SK-N-SH treated with all-trans-retinoic acid at 6 μM for 48 hours (cell line): ENCODE measurements around the gene PPP2R3B.

Source experiments
- ARNTL ChIP-seq: fragments of 450-650 bp; formaldehyde crosslinking; IDR thresholded peaks from 2 replicates; pipeline ENCODE4 v1.5.0; 2020; ENCODE audit warnings: low read depth, mild to moderate bottlenecking, moderate library complexity, borderline replicate concordance
- RARB ChIP-seq: fragments of 250-450 bp; sonication (Bioruptor Pico); IDR thresholded peaks from 2 replicates; pipeline ENCODE4 v1.8.0; 2021; ENCODE audit warnings: mild to moderate bottlenecking, moderate library complexity
- ZFP3 ChIP-seq: fragments of 250-450 bp; sonication (Bioruptor Pico); IDR thresholded peaks from 2 replicates; pipeline ENCODE4 v1.5.0; 2020; ENCODE audit warnings: mild to moderate bottlenecking, moderate library complexity
- ZNF70 ChIP-seq: fragments of 450-650 bp; formaldehyde crosslinking; IDR thresholded peaks from 2 replicates; pipeline ENCODE4 v1.5.0; 2020; ENCODE audit warnings: mild to moderate bottlenecking, moderate library complexity
- TF ChIP-seq, protein P1 (sequence below): fragments of 250-450 bp; sonication (Bioruptor Pico); IDR thresholded peaks from 2 replicates; pipeline ENCODE4 v1.5.1; 2021; ENCODE audit warnings: mild to moderate bottlenecking, moderate library complexity

DNA sequence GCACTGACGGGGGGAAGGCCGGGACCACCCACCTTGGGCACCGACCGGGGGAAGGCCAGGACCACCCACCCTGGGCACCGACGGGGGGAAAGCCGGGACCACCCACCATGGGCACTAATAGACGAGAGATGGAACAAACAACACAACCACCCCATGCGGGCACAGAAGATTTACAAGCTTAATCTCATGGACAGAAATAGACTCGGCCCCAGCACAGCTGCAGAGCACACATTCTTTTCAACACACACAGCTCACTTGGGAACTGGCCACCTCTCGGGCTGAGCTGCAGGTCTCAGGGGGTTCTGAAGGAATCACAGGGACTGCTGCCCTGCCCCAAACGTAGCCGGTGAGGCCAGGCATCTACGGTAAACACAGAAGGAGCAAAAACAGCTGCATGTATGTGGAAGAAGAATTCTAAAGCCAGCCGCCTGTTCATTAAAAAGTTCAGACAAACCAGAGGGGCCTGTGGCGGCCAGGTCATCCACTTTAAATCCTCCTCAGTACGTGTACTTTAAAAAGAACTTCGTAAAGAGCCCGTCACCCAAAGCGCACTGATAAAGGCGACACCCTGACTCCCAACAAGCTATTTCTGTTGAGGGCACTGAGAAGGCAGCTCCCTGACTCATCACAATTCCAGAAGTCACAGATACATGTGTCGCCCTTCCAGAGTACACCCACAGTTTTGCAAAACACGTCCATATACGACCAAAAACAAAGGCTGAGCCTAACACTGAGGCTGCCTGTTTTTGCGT is 17.7 kb downstream of the PPP2R3B start:
- no peak for TF ChIP-seq RARB (CRISPR knock-in tag)
- no peak for TF ChIP-seq ARNTL
- TF ChIP-seq, protein P1, sequence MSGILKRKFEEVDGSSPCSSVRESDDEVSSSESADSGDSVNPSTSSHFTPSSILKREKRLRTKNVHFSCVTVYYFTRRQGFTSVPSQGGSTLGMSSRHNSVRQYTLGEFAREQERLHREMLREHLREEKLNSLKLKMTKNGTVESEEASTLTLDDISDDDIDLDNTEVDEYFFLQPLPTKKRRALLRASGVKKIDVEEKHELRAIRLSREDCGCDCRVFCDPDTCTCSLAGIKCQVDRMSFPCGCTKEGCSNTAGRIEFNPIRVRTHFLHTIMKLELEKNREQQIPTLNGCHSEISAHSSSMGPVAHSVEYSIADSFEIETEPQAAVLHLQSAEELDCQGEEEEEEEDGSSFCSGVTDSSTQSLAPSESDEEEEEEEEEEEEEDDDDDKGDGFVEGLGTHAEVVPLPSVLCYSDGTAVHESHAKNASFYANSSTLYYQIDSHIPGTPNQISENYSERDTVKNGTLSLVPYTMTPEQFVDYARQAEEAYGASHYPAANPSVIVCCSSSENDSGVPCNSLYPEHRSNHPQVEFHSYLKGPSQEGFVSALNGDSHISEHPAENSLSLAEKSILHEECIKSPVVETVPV (CRISPR knock-in tag), result no peak
- TF ChIP-seq ZFP3 (CRISPR knock-in tag), result no peak
- TF ChIP-seq ZNF70, result no peak
